Panc1 (cell line): ENCODE results near the gene ATP9A. TPM values are rescaled to one million over a fixed set of nuclear protein-coding genes. Genes with fewer than 3 reads are reported as not detected.
A peak's percentile ranks its signal among the peaks of the same experiment; 100 is the strongest.

Experiments used
- ATAC-seq: fragments of 200-7000 bp; cut with Tn5 transposase; 2 replicates; pipeline ENCODE4 v1.9.1; 2020; ENCODE audit warnings: mild to moderate bottlenecking, moderate library complexity
- BruUV-seq: library from RNA; stranded (reverse); fragments of 400-500 nt; replicated peaks from 2 replicates; lab custom pipeline; 2021; lab: Mats Ljungman, UMichigan
- CTCF ChIA-PET: fragments of 300-600 bp; sonication (Branson Sonifier 250); formaldehyde crosslinking; loops from one replicate; lab custom pipeline; 2022; ENCODE audit warnings: antibody characterized with exemption; lab: Charles Lee
- POLR2A ChIA-PET: fragments of 300-600 bp; sonication (Branson Sonifier 250); formaldehyde crosslinking; loops from one replicate; lab custom pipeline; 2022; ENCODE audit warnings: antibody characterized with exemption; lab: Charles Lee
- DNase-seq: peaks from one replicate; pipeline ENCODE4 v3.0.0-alpha.2; 2010; ENCODE audit warnings: low read depth, low spot score
- H3K27ac ChIP-seq: 2 replicates; pipeline ENCODE4 v1.5.1; 2011; ENCODE audit warnings: mild to moderate bottlenecking, low read length, inconsistent platforms
- H3K27me3 ChIP-seq: fragments of 200-500 bp; sonication (Bioruptor generic); 2 replicates; pipeline ENCODE4 v1.6.0; 2014; ENCODE audit warnings: low read length, inconsistent platforms; ENCODE audit not compliant: control insufficient read depth, insufficient read depth
- H3K36me3 ChIP-seq: fragments of 200-500 bp; sonication (Bioruptor generic); 2 replicates; pipeline ENCODE4 v1.5.1; 2014; ENCODE audit warnings: inconsistent platforms, mild to moderate bottlenecking, low read length, moderate library complexity; ENCODE audit not compliant: control insufficient read depth, insufficient read depth
- H3K4me1 ChIP-seq: 2 replicates; pipeline ENCODE4 v1.5.1; 2011; ENCODE audit warnings: inconsistent platforms, mild to moderate bottlenecking, low read length, moderate library complexity; ENCODE audit not compliant: control insufficient read depth, insufficient read depth
- H3K4me3 ChIP-seq, 2 experiments: 2 replicates each; pipeline ENCODE4 v1.5.1; 2011 to 2012; ENCODE audit warnings: low read depth in 2 of 2, low read length in 2 of 2, mild to moderate bottlenecking in 2 of 2, inconsistent platforms in 1 of 2, moderate library complexity in 1 of 2
- H3K9me3 ChIP-seq: fragments of 200-500 bp; sonication (Bioruptor generic); 2 replicates; pipeline ENCODE4 v1.5.1; 2014; ENCODE audit warnings: low read depth, mild to moderate bottlenecking, inconsistent platforms, low read length, moderate library complexity; ENCODE audit not compliant: control insufficient read depth, insufficient read depth
- CTCF ChIP-seq: fragments of 450-650 bp; IDR thresholded peaks from 2 replicates; pipeline ENCODE4 v1.5.1; 2017; ENCODE audit warnings: mild to moderate bottlenecking
- POLR2AphosphoS5 ChIP-seq: IDR thresholded peaks from 2 replicates; pipeline ENCODE4 v1.6.1; 2012; ENCODE audit warnings: mild to moderate bottlenecking, low read depth, low read length, moderate library complexity
- REST ChIP-seq, 2 experiments: IDR thresholded peaks; 2 replicates each; pipeline ENCODE4 v1.6.1; 2011 to 2012; ENCODE audit warnings: low read depth in 2 of 2, control low read depth in 1 of 2, low read length in 1 of 2, mild to moderate bottlenecking in 1 of 2, moderate library complexity in 1 of 2; ENCODE audit not compliant: insufficient read depth in 1 of 2
- SIN3A ChIP-seq: IDR thresholded peaks from 2 replicates; pipeline ENCODE4 v1.6.1; 2012; ENCODE audit warnings: low read depth, mild to moderate bottlenecking, low read length, moderate library complexity, borderline replicate concordance; ENCODE audit not compliant: insufficient read depth
- TCF7L2 ChIP-seq: IDR thresholded peaks from 2 replicates; pipeline ENCODE4 v1.6.1; 2011; ENCODE audit warnings: mild to moderate bottlenecking, low read depth, low read length, inconsistent platforms
- in situ Hi-C: cut with HindIII; loops from 2 replicates; pipeline ENCODE4 v1.10.0; 2016; ENCODE audit warnings: low sequenced_read_pairs, low pct_unique_long_range_greater_than_20kb
- intact Hi-C: fragments of 100-400 bp; cut with micrococcal nuclease; formaldehyde crosslinking; loops from one replicate; pipeline ENCODE4 v1.10.0; 2022; ENCODE audit not compliant: unreplicated experiment
- total RNA-seq: library from RNA; stranded (reverse); gene quantifications from one replicate; pipeline ENCODE4 v1.2.1, GENCODE V29; 2021; ENCODE audit not compliant: unreplicated experiment

Gene ATP9A
- total RNA-seq, 1 experiment from 2014 or later: 8.7 TPM

GRCh38 chr20:51595058-51595532 is 173.1 kb downstream of the ATP9A start:
- ATAC-seq (peak; percentile 99), DNase-seq (peak; percentile 82)
- no peaks in the 10 kb centered on the region for H3K36me3 ChIP-seq
- TF ChIP-seq CTCF: peak; percentile 92
- peak; percentile 51; the same call in 1 of the 2 replicates for TF ChIP-seq POLR2AphosphoS5
- no peak for TF ChIP-seq SIN3A
- H3K9me3 ChIP-seq: no peaks in the 10 kb centered on the region
- in situ Hi-C loops: no loop called here
- H3K4me1 ChIP-seq: peaks cover 13% of the 10 kb centered on the region
- H3K4me3 ChIP-seq: no peak overlapping the region
- BruUV-seq: no TSS peak
- ChIA-PET POLR2A (interaction anchor here (0.7 kb wide), 1 partner anchor 158 kb away, joined by 8 read pairs; no protein-coding TSS in a partner anchor), CTCF (interaction anchor here (0.5 to 1.9 kb wide), 11 partner anchors 11 to 618 kb away, joined by 3 to 14 read pairs (median 4); no protein-coding TSS in a partner anchor)
- intact Hi-C loops: loop anchor here (2.0 to 10.0 kb wide), 3 partner anchors 208 to 610 kb away; no protein-coding TSS in a partner anchor
- H3K27me3 ChIP-seq: no peaks in the 10 kb centered on the region
- peak overlapping the region; percentile 80 for H3K27ac ChIP-seq

- intact Hi-C loops: loop anchor here (2.0 to 10.0 kb wide), 3 partner anchors 208 to 610 kb away; no protein-coding TSS in a partner anchor
- BruUV-seq: no TSS peak
- H3K9me3 ChIP-seq: no peaks in the 10 kb centered on the region
Measured at GRCh38 chr20:51594236-51595057, 173.7 kb downstream of the ATP9A start.

More at GRCh38 chr20:51594236-51595057, 173.7 kb downstream of the ATP9A start:
- peaks cover 13% of the 10 kb centered on the region for H3K4me1 ChIP-seq
- in situ Hi-C loops: no loop called here
- H3K36me3 ChIP-seq: no peaks in the 10 kb centered on the region
- POLR2A ChIA-PET: interaction anchor here (0.7 kb wide), 1 partner anchor 158 kb away, joined by 8 read pairs; no protein-coding TSS in a partner anchor
- no peak for ATAC-seq
- no peak for DNase-seq
- H3K4me3 ChIP-seq: no peak overlapping the region
- TF ChIP-seq REST (IDR thresholded peaks at IDR 0.05; ENCODE audit: insufficient read depth in 1 of 2, low read depth in 2 of 2, low read length in 1 of 2) (no peak), CTCF (no peak), POLR2AphosphoS5 (no peak), SIN3A (no peak), TCF7L2 (no peak)
- CTCF ChIA-PET: interaction anchor here (0.5 to 1.9 kb wide), 11 partner anchors 10 to 607 kb away, joined by 3 to 14 read pairs (median 4); no protein-coding TSS in a partner anchor
- no peaks in the 10 kb centered on the region for H3K27me3 ChIP-seq
- H3K27ac ChIP-seq: peak overlapping the region; percentile 80
